C4-2B (cell line): ENCODE results near the gene CAMK1G.

Source experiments
- CTCF ChIP-seq: fragments of 450-650 bp; conservative IDR thresholded peaks from 2 replicates; pipeline ENCODE4 v1.5.1; 2017; ENCODE audit warnings: mild to moderate bottlenecking
- ZFX ChIP-seq: fragments of 450-650 bp; IDR thresholded peaks from 2 replicates; pipeline ENCODE4 v1.6.1; 2017

GRCh38 chr1:209542585-209542984, 40.9 kb upstream of the CAMK1G start:
- no peak for TF ChIP-seq CTCF
- no peak for TF ChIP-seq ZFX
